PC-3 (cell line): Measurements from ENCODE around the gene MTFMT.
"Not testable (repeated sequence)": the region's sequence is repeated elsewhere in the genome, so short reads cannot be mapped to it uniquely, and the experiment has no call there.

Experiments
- EZH2phosphoT487 ChIP-seq: fragments of 300-600 bp; sonication (generic); IDR thresholded peaks from 2 replicates; pipeline ENCODE4 v1.6.1; 2018; ENCODE audit warnings: mild to moderate bottlenecking, antibody characterized with exemption, low read length, borderline replicate concordance
- TF ChIP-seq, protein P1 (sequence below): fragments of 300-600 bp; sonication (generic); conservative IDR thresholded peaks from 2 replicates; pipeline ENCODE4 v1.5.1; 2017; ENCODE audit warnings: antibody characterized with exemption, low read depth, mild to moderate bottlenecking, low read length

GRCh38 chr15:65074946-65075345 is 45.5 kb upstream of the MTFMT start:
- TF ChIP-seq EZH2phosphoT487: not testable (repeated sequence)
- TF ChIP-seq, protein P1, sequence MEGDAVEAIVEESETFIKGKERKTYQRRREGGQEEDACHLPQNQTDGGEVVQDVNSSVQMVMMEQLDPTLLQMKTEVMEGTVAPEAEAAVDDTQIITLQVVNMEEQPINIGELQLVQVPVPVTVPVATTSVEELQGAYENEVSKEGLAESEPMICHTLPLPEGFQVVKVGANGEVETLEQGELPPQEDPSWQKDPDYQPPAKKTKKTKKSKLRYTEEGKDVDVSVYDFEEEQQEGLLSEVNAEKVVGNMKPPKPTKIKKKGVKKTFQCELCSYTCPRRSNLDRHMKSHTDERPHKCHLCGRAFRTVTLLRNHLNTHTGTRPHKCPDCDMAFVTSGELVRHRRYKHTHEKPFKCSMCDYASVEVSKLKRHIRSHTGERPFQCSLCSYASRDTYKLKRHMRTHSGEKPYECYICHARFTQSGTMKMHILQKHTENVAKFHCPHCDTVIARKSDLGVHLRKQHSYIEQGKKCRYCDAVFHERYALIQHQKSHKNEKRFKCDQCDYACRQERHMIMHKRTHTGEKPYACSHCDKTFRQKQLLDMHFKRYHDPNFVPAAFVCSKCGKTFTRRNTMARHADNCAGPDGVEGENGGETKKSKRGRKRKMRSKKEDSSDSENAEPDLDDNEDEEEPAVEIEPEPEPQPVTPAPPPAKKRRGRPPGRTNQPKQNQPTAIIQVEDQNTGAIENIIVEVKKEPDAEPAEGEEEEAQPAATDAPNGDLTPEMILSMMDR: not testable (repeated sequence)
